K562 (cell line): Measurements from ENCODE around the gene RBKS. TPM values are rescaled to one million over a fixed set of nuclear protein-coding genes. Genes with fewer than 3 reads are reported as not detected.

Experiments used
- ARID4B ChIP-seq: sonication (generic); formaldehyde crosslinking; IDR thresholded peaks from 2 replicates; pipeline ENCODE4 v1.8.0; 2022; ENCODE audit warnings: mild to moderate bottlenecking, missing genetic modification reagents
- IRF2 ChIP-seq: sonication (generic); formaldehyde crosslinking; IDR thresholded peaks from 2 replicates; pipeline ENCODE4 v1.8.1; 2022; ENCODE audit warnings: mild to moderate bottlenecking, missing genetic modification reagents
- JUND ChIP-seq, 2 experiments: IDR thresholded peaks; 2 replicates in 1 of 2; 3 replicates in 1 of 2; pipeline ENCODE4 v1.6.1; 2011; ENCODE audit warnings: borderline replicate concordance in 2 of 2, low read depth in 2 of 2, low read length in 2 of 2, improper control_type of control experiment in 1 of 2, missing biosample characterization in 1 of 2, missing genetic modification characterization in 1 of 2, missing genetic modification reagents in 1 of 2
- MNT ChIP-seq, 2 experiments: fragments of 450-650 bp; conservative IDR thresholded peaks; 2 replicates each; pipeline ENCODE4 v1.6.1; 2017; ENCODE audit warnings: mild to moderate bottlenecking in 2 of 2, moderate library complexity in 2 of 2
- RAD21 ChIP-seq, 2 experiments: fragments of 250-450 bp in 1 of 2; fragments of 450-650 bp in 1 of 2; sonication (Bioruptor Pico) in 1 of 2; formaldehyde crosslinking in 1 of 2; IDR thresholded peaks in 1 of 2; conservative IDR thresholded peaks in 1 of 2; 2 replicates each; pipeline versions ENCODE4 v1.4.0 to v1.8.0; 2020 to 2022; ENCODE audit warnings: mild to moderate bottlenecking in 2 of 2, moderate library complexity in 1 of 2
- REST ChIP-seq, 2 experiments: fragments of 450-650 bp; formaldehyde crosslinking in 1 of 2; IDR thresholded peaks; 2 replicates each; pipeline versions ENCODE4 v1.4.0 to v1.6.1; 2014 to 2020; ENCODE audit warnings: mild to moderate bottlenecking in 2 of 2, borderline replicate concordance in 1 of 2, low read depth in 1 of 2
- SMC3 ChIP-seq: conservative IDR thresholded peaks from 2 replicates; pipeline ENCODE4 v1.6.1; 2011; ENCODE audit warnings: low read depth, low read length, improper control_type of control experiment; ENCODE audit not compliant: insufficient read depth
- SP1 ChIP-seq: sonication (generic); formaldehyde crosslinking; IDR thresholded peaks from 2 replicates; pipeline ENCODE4 v1.8.1; 2022; ENCODE audit warnings: mild to moderate bottlenecking, missing genetic modification reagents
- U2AF1 ChIP-seq: fragments of 200-400 bp; formaldehyde crosslinking; optimal IDR thresholded peaks from 2 replicates; pipeline ENCODE3; 2017; ENCODE audit warnings: mild to moderate bottlenecking, low read depth, low read length, moderate library complexity
- ZNF146 ChIP-seq: IDR thresholded peaks from one replicate; pipeline ENCODE4 v1.6.1; 2018; ENCODE audit warnings: missing compliant biosample characterization; ENCODE audit not compliant: unreplicated experiment
- ZNF668 ChIP-seq: fragments of 250-450 bp; sonication (Bioruptor Pico); IDR thresholded peaks from 2 replicates; pipeline ENCODE4 v1.8.0; 2022; ENCODE audit warnings: mild to moderate bottlenecking, inconsistent platforms
- polyA plus RNA-seq, 8 experiments: library from polyadenylated mRNA; depleted of rRNA in 4 of 8; stranded (reverse) in 5 of 8; unstranded in 3 of 8; fragments of >200 nt; fragmentation: Nextera tagmentation in 2 of 8; fragmentation: Illumina TruSeq in 1 of 8; extraction: Ambion mirVana in 2 of 8; extraction: Trizol in 1 of 8; gene quantifications; 2 replicates each; pipeline versions ENCODE4 v1.2.1 to v1.2.3, GENCODE V29; 2011 to 2014; ENCODE audit warnings: inconsistent platforms in 1 of 8, missing spikeins in 1 of 8
- total RNA-seq, 7 experiments: library from RNA; depleted of rRNA in 6 of 7; stranded (reverse); fragments of >200 nt in 6 of 7; fragmentation: Illumina TruSeq in 2 of 7; extraction: Trizol in 2 of 7; gene quantifications; 2 replicates each; pipeline versions ENCODE4 v1.2.1 to v1.2.3, GENCODE V29; 2011 to 2021; ENCODE audit warnings: low replicate concordance in 1 of 7

The RBKS gene
- total and polyA plus RNA-seq, 9 of the 15 experiments (the other 6 are each of a cell fraction or from before 2014, with no cell fraction given), result 0.06 to 0.39 (median 0.19) TPM

- TF ChIP-seq REST (IDR thresholded peaks at IDR 0.05; ENCODE audit: borderline replicate concordance) (peak; percentile 50; the same call in 1 of the 2 replicates), REST (CRISPR knock-in tag; IDR thresholded peaks at IDR 0.05; ENCODE audit: low read depth) (no peak), JUND (IDR thresholded peaks at IDR 0.05; ENCODE audit: borderline replicate concordance, low read depth, low read length) (no peak), JUND (tag; IDR thresholded peaks at IDR 0.05; ENCODE audit: borderline replicate concordance, low read depth, low read length) (no peak), IRF2 (no peak), RAD21 (CRISPR knock-in tag; conservative IDR thresholded peaks at IDR 0.05 in 1 of 2, IDR thresholded peaks at IDR 0.05 in 1 of 2) (peak; percentile 55 to 79), MNT (conservative IDR thresholded peaks at IDR 0.05) (no peak), ZNF146 (CRISPR knock-in tag) (no peak), ARID4B (CRISPR knock-in tag) (no peak), U2AF1 (no peak), ZNF668 (CRISPR knock-in tag) (no peak), SMC3 (peak; percentile 45; the same call in 1 of the 2 replicates), SP1 (CRISPR knock-in tag) (no peak)
Measured at GRCh38 chr2:27807476-27807875, 82.7 kb downstream of the RBKS start (continued).
